ENCODE results near the gene EPHX1. TPM values are rescaled to one million over a fixed set of nuclear protein-coding genes. Genes with fewer than 3 reads are reported as not detected.

The EPHX1 gene
- total and polyA plus RNA-seq, 10 of the 15 experiments (the other 5 are each of a cell fraction or from before 2014, with no cell fraction given) = 0.33 to 2.9 (median 0.78) TPM; not detected in 2

DNA sequence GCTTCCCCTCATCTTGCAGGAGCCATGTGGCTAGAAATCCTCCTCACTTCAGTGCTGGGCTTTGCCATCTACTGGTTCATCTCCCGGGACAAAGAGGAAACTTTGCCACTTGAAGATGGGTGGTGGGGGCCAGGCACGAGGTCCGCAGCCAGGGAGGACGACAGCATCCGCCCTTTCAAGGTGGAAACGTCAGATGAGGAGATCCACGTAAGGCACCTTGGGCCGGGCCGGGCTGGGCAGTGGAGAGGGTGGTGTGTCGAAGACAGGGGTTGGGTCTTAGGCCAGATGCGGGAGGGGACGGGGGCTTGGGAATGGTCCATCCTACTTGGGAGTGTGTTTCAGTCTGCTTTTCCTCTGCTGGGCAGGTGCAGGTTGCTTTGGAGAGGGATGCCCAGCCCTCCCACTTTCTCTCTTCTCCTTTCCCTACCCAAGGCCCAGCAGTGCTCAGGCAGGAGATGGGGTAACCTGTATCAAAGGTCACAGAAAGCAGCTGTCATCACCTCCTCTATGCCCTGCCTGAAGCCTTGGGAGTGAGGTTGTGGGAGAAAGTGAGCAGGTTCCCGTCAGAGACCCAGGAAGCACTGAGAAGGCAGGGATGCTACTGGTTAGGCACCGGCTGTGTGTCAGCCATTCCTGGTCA is 18.9 kb downstream of the EPHX1 start (continued):
- TF ChIP-seq, protein P1, sequence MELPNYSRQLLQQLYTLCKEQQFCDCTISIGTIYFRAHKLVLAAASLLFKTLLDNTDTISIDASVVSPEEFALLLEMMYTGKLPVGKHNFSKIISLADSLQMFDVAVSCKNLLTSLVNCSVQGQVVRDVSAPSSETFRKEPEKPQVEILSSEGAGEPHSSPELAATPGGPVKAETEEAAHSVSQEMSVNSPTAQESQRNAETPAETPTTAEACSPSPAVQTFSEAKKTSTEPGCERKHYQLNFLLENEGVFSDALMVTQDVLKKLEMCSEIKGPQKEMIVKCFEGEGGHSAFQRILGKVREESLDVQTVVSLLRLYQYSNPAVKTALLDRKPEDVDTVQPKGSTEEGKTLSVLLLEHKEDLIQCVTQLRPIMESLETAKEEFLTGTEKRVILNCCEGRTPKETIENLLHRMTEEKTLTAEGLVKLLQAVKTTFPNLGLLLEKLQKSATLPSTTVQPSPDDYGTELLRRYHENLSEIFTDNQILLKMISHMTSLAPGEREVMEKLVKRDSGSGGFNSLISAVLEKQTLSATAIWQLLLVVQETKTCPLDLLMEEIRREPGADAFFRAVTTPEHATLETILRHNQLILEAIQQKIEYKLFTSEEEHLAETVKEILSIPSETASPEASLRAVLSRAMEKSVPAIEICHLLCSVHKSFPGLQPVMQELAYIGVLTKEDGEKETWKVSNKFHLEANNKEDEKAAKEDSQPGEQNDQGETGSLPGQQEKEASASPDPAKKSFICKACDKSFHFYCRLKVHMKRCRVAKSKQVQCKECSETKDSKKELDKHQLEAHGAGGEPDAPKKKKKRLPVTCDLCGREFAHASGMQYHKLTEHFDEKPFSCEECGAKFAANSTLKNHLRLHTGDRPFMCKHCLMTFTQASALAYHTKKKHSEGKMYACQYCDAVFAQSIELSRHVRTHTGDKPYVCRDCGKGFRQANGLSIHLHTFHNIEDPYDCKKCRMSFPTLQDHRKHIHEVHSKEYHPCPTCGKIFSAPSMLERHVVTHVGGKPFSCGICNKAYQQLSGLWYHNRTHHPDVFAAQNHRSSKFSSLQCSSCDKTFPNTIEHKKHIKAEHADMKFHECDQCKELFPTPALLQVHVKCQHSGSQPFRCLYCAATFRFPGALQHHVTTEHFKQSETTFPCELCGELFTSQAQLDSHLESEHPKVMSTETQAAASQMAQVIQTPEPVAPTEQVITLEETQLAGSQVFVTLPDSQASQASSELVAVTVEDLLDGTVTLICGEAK (IDR thresholded peaks at IDR 0.05; ENCODE audit: borderline replicate concordance) = no peak
- TF ChIP-seq ZNF274 (IDR thresholded peaks at IDR 0.05; ENCODE audit: insufficient read depth, insufficient read length) (no peak), FOXK2 (IDR thresholded peaks at IDR 0.05) (no peak), RFX5 (IDR thresholded peaks at IDR 0.05; ENCODE audit: low read depth, low read length) (no peak), BCL11A (IDR thresholded peaks at IDR 0.05; ENCODE audit: low read depth, low read length) (no peak)
- TF ChIP-seq, protein P2, sequence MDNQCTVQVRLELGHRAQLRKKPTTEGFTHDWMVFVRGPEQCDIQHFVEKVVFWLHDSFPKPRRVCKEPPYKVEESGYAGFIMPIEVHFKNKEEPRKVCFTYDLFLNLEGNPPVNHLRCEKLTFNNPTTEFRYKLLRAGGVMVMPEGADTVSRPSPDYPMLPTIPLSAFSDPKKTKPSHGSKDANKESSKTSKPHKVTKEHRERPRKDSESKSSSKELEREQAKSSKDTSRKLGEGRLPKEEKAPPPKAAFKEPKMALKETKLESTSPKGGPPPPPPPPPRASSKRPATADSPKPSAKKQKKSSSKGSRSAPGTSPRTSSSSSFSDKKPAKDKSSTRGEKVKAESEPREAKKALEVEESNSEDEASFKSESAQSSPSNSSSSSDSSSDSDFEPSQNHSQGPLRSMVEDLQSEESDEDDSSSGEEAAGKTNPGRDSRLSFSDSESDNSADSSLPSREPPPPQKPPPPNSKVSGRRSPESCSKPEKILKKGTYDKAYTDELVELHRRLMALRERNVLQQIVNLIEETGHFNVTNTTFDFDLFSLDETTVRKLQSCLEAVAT (IDR thresholded peaks at IDR 0.05) = no peak

DNA sequence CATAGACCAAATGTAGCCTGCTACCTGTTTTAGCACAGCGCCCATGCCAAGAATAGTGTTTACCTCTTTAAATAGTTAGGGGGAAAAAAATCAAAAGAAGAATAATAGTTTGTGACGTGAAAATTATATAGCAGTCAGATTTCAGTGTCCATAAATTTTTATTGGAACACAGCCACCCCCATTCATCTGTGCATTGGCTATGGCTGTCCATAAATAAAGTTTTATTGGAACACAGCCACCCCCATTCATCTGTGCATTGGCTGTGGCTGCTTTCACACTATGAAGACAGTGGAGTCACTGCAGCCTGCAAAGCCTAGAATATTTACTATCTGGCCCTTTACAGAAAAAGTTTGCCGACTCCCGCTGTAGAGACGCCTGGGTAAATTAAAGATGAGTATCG is 20.9 kb downstream of the EPHX1 start:
- H3K79me2 ChIP-seq (ENCODE audit: control insufficient read depth, insufficient read depth, low read length) = no peaks in the 10 kb centered on the region
- ChIA-PET POLR2A (no interaction called here), SMC1A (ENCODE audit: uncharacterized antibody, unreplicated experiment) (no interaction called here), RAD21 (ENCODE audit: unreplicated experiment) (no interaction called here), CTCF (no interaction called here)
- intact Hi-C loops (cut with micrococcal nuclease; ENCODE audit: unreplicated experiment) (no loop called here), in situ Hi-C loops (cut with MboI) (no loop called here)
- no TSS peak for BruUV-seq (replicated peaks)
- no peaks in the 10 kb centered on the region for H3K4me1 ChIP-seq (ENCODE audit: control insufficient read depth, insufficient read depth, low read length)
- WGBS (ENCODE audit: insufficient coverage, insufficient replicate concordance, low lambda C conversion rate, missing lambda C conversion rate) = 85% methylated on average over 6 of the region's 6 CpGs
- ATAC-seq (no peak), DNase-seq (ENCODE audit: low read depth, low spot score) (no peak), FAIRE-seq (no peak)
- no peak overlapping the region for H3K4me3 ChIP-seq
- no peak overlapping the region for H3K4me2 ChIP-seq (ENCODE audit: control insufficient read depth, insufficient read depth)
- no peaks in the 10 kb centered on the region for H4K20me1 ChIP-seq (ENCODE audit: control insufficient read depth, insufficient read depth)
- H3K9me3 ChIP-seq (replicated peaks; ENCODE audit: control insufficient read depth, insufficient read depth, low read length) = no peaks in the 10 kb centered on the region
- H2AFZ ChIP-seq (ENCODE audit: control insufficient read depth, low read depth, low read length) = no peak overlapping the region
- H3K36me3 ChIP-seq (ENCODE audit: control insufficient read depth in 2 of 2, insufficient read depth in 2 of 2, low read length in 1 of 2) = no peaks in the 10 kb centered on the region
- no peak overlapping the region for H3K27ac ChIP-seq (ENCODE audit: control insufficient read depth, insufficient read depth)
- H3K9ac ChIP-seq (ENCODE audit: control insufficient read depth, insufficient read depth, low read length) = no peak overlapping the region
- no peaks in the 10 kb centered on the region for H3K27me3 ChIP-seq (replicated peaks in 1 of 2; ENCODE audit: control insufficient read depth in 2 of 2, insufficient read depth in 2 of 2, low read length in 1 of 2)
- no peak for TF ChIP-seq ESRRA (IDR thresholded peaks at IDR 0.05; ENCODE audit: low read length)
- no peak for TF ChIP-seq NR2C1 (IDR thresholded peaks at IDR 0.05)
- no peak for TF ChIP-seq RB1 (IDR thresholded peaks at IDR 0.05; ENCODE audit: borderline replicate concordance)
- no peak for TF ChIP-seq EGR1 (IDR thresholded peaks at IDR 0.05; ENCODE audit: borderline replicate concordance in 1 of 2, low read depth in 2 of 2, low read length in 2 of 2)
- no peak for TF ChIP-seq SUZ12 (IDR thresholded peaks at IDR 0.05; ENCODE audit: unreplicated experiment)
- no peak for TF ChIP-seq JUND (IDR thresholded peaks at IDR 0.05; ENCODE audit: low read depth, low read length)
- TF ChIP-seq TAF1 (IDR thresholded peaks at IDR 0.05; ENCODE audit: borderline replicate concordance, low read depth, low read length) = no peak
- no peak for TF ChIP-seq POLR2AphosphoS5 (IDR thresholded peaks at IDR 0.05; ENCODE audit: low read length)
- no peak for TF ChIP-seq NBN (IDR thresholded peaks at IDR 0.05)
- no peak for TF ChIP-seq MTA3 (IDR thresholded peaks at IDR 0.05; ENCODE audit: borderline replicate concordance, low read length)
- TF ChIP-seq STAT1 (conservative IDR thresholded peaks at IDR 0.05) = no peak
